BJ (cell line): ENCODE data around the gene PKHD1. TPM values are rescaled to one million over a fixed set of nuclear protein-coding genes. Genes with fewer than 3 reads are reported as not detected.

Source experiments
- CTCF ChIA-PET: fragments of 350-600 bp; formaldehyde crosslinking; extraction: SDS; loops from one replicate; lab custom pipeline; 2021; ENCODE audit warnings: antibody characterized with exemption, inconsistent platforms; lab: Yijun Ruan, JAX
- POLR2A ChIA-PET: fragments of 300-600 bp; sonication (Branson Sonifier 250); formaldehyde crosslinking; extraction: SDS; loops from one replicate; lab custom pipeline; 2021; ENCODE audit warnings: antibody characterized with exemption; lab: Charles Lee
- DNase-seq: peaks from one replicate; pipeline ENCODE4 v3.0.0-alpha.2; 2011; ENCODE audit warnings: low read depth
- H3K27me3 ChIP-seq: 2 replicates; pipeline ENCODE4 v1.6.0; 2011; ENCODE audit warnings: low read length; ENCODE audit not compliant: control insufficient read depth, insufficient read depth
- H3K36me3 ChIP-seq: 2 replicates; pipeline ENCODE4 v1.5.1; 2011; ENCODE audit warnings: low read length; ENCODE audit not compliant: control insufficient read depth, insufficient read depth
- H3K4me3 ChIP-seq: 2 replicates; pipeline ENCODE4 v1.5.1; 2011; ENCODE audit warnings: low read depth, mild to moderate bottlenecking, control low read depth, low read length
- polyA plus RNA-seq: library from polyadenylated mRNA; depleted of rRNA; stranded (reverse); fragments of >200 nt; gene quantifications from 2 replicates; pipeline ENCODE4 v1.2.3, GENCODE V29; 2011
- TF ChIP-seq, protein P1 (sequence below): IDR thresholded peaks from 2 replicates; pipeline ENCODE4 v1.5.1; 2011; ENCODE audit warnings: low read depth, mild to moderate bottlenecking, control low read depth, inconsistent platforms, low read length, moderate library complexity; ENCODE audit not compliant: insufficient read depth

PKHD1 gene
- polyA plus RNA-seq, 1 experiment = not detected

GRCh38 chr6:52063584-52064344, 23.6 kb downstream of the PKHD1 start:
- DNase-seq = no peak
- no peak overlapping the region for H3K4me3 ChIP-seq
- TF ChIP-seq, protein P1, sequence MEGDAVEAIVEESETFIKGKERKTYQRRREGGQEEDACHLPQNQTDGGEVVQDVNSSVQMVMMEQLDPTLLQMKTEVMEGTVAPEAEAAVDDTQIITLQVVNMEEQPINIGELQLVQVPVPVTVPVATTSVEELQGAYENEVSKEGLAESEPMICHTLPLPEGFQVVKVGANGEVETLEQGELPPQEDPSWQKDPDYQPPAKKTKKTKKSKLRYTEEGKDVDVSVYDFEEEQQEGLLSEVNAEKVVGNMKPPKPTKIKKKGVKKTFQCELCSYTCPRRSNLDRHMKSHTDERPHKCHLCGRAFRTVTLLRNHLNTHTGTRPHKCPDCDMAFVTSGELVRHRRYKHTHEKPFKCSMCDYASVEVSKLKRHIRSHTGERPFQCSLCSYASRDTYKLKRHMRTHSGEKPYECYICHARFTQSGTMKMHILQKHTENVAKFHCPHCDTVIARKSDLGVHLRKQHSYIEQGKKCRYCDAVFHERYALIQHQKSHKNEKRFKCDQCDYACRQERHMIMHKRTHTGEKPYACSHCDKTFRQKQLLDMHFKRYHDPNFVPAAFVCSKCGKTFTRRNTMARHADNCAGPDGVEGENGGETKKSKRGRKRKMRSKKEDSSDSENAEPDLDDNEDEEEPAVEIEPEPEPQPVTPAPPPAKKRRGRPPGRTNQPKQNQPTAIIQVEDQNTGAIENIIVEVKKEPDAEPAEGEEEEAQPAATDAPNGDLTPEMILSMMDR = peak; percentile 60
- no peaks in the 10 kb centered on the region for H3K36me3 ChIP-seq
- ChIA-PET CTCF (interaction anchor here (0.9 to 1.5 kb wide), 7 partner anchors 9 to 200 kb away, joined by 3 to 8 read pairs (median 3); no protein-coding TSS in a partner anchor), POLR2A (no interaction called here)
- no peaks in the 10 kb centered on the region for H3K27me3 ChIP-seq

- Histone ChIP-seq H3K4me3 (no peak overlapping the region), H3K27me3 (no peaks in the 10 kb centered on the region), H3K36me3 (no peaks in the 10 kb centered on the region)
- POLR2A ChIA-PET = no interaction called here
- DNase-seq = no peak
- TF ChIP-seq, protein P1 = no peak
- CTCF ChIA-PET = interaction anchor here (0.8 to 5.4 kb wide), 3 partner anchors 13 to 203 kb away, joined by 3 to 34 read pairs (median 3); no protein-coding TSS in a partner anchor
Observed at GRCh38 chr6:52061481-52061880, 25.9 kb downstream of the PKHD1 start.

DNA sequence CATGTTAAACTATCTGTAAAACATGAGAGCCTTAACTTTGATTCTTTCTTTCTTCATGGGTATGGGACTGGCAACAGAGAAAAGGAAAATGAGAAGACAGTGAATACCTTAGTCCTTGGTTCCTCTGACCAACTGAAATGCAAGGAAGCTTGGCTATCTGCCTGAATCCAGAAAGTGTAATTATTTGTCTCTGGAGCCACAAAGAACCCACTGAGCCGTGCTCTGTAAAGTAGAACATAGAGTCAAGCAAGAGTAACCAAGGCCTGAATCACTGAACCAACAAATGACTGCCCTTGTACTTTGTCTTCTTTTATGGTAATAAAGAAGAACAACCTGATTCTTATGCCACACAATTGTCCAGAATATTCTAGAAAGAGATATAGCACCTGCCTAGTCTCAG, 27.6 kb downstream of the PKHD1 start:
- CTCF ChIA-PET = interaction anchor here (1.0 to 5.4 kb wide), 2 partner anchors 11 to 204 kb away, joined by 3 to 34 read pairs; no protein-coding TSS in a partner anchor

GRCh38 chr6:52055451-52055850, 32.0 kb downstream of the PKHD1 start:
- no peaks in the 10 kb centered on the region; the same call in 1 of the 2 replicates for H3K27me3 ChIP-seq
- CTCF ChIA-PET = no interaction called here

More for the DNA sequence above, 27.6 kb downstream of the PKHD1 start:
- Histone ChIP-seq H3K27me3 (no peaks in the 10 kb centered on the region), H3K4me3 (no peak overlapping the region), H3K36me3 (no peaks in the 10 kb centered on the region)
- TF ChIP-seq, protein P1 = no peak
- no peak for DNase-seq
- POLR2A ChIA-PET = no interaction called here

DNA sequence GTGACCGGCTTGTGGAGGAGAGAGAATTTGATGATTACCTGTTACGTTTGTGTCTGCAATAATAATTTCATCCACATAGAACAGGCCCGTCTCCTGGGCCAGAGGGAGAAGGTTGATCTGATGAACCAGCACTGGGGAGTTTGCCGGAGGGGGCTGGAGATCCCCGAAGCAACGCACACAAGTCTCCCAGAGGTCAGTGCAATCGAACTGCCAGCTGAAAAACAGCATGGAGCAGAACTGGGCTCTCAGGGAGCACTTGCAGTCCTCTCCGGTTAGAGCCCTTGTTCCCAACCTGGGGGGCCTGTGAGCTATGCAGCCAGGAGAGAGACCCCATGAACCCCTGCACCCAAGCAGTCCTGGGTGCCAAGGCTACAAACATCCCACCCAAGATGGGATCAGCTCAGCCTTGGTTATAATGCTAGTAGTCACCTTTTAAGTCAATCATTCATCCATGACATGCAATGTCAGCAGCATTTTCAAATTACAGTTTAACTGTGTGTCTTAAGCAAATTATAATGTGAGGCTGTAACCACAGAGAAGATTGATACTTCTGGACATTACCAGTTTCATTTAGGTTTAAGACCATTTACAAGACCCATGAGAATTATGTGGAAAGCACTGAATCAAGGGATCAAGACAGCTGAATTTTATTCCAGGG, 34.2 kb downstream of the PKHD1 start:
- no peaks in the 10 kb centered on the region; the same call in 1 of the 2 replicates for H3K27me3 ChIP-seq
- POLR2A ChIA-PET = no interaction called here
- TF ChIP-seq, protein P1 = no peak
- H3K4me3 ChIP-seq = no peak overlapping the region
- CTCF ChIA-PET = interaction anchor here (1.1 kb wide), 1 partner anchor 211 kb away, joined by 4 read pairs; no protein-coding TSS in a partner anchor
- no peak for DNase-seq
- H3K36me3 ChIP-seq = no peaks in the 10 kb centered on the region

More at GRCh38 chr6:52055451-52055850, 32.0 kb downstream of the PKHD1 start:
- POLR2A ChIA-PET = no interaction called here
- Histone ChIP-seq H3K36me3 (no peaks in the 10 kb centered on the region), H3K4me3 (no peak overlapping the region)
- TF ChIP-seq, protein P1 = no peak
- DNase-seq = no peak
